Retinal pigment epithelial cell (primary cell): ENCODE measurements around the gene INPP4B.

Source experiments
- DNase-seq: peaks from one replicate; pipeline ENCODE4 v3.0.0-alpha.2; 2010; ENCODE audit warnings: low read depth
- H3K4me3 ChIP-seq: 2 replicates; pipeline ENCODE4 v1.5.1; 2011; ENCODE audit warnings: mild to moderate bottlenecking, low read length, control low read depth, moderate library complexity
- TF ChIP-seq, protein P1 (sequence below): conservative IDR thresholded peaks from 2 replicates; pipeline ENCODE4 v1.5.1; 2011; ENCODE audit warnings: low read depth, low read length, control low read depth, inconsistent platforms

The INPP4B gene

DNA sequence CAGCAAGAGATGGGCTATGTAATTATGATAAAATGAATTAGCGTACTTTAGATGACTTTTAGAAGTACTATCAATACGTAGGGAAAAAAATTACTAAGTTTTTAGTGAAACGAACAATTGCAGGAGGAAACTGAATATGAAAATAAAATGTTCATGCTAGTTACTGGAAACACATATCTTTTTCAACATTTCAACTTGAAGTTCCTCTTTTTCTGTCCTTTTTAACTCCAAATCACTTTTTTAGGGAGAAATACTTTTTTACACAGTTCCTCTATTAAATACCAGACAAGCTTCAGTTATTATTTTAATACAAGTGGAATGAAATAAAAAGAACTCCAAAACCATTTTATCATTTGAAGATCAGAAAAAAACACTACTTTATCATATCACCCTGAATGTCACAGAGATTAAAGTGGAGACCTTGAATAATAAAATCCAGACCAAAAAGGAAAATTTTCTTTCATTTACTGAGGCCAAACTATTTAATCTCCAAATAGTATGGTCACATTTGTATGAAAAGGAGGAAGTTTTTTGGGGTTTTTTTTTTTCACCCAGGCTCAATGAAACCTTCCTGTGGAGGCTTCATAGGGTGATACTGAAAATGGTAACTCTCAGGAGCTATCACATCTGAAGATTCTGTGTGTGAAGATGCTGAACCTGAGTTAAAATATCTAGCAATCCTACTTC is 306.2 kb downstream of the INPP4B start:
- H3K4me3 ChIP-seq: no peak overlapping the region
- TF ChIP-seq, protein P1, sequence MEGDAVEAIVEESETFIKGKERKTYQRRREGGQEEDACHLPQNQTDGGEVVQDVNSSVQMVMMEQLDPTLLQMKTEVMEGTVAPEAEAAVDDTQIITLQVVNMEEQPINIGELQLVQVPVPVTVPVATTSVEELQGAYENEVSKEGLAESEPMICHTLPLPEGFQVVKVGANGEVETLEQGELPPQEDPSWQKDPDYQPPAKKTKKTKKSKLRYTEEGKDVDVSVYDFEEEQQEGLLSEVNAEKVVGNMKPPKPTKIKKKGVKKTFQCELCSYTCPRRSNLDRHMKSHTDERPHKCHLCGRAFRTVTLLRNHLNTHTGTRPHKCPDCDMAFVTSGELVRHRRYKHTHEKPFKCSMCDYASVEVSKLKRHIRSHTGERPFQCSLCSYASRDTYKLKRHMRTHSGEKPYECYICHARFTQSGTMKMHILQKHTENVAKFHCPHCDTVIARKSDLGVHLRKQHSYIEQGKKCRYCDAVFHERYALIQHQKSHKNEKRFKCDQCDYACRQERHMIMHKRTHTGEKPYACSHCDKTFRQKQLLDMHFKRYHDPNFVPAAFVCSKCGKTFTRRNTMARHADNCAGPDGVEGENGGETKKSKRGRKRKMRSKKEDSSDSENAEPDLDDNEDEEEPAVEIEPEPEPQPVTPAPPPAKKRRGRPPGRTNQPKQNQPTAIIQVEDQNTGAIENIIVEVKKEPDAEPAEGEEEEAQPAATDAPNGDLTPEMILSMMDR: no peak
- DNase-seq: no peak

DNA sequence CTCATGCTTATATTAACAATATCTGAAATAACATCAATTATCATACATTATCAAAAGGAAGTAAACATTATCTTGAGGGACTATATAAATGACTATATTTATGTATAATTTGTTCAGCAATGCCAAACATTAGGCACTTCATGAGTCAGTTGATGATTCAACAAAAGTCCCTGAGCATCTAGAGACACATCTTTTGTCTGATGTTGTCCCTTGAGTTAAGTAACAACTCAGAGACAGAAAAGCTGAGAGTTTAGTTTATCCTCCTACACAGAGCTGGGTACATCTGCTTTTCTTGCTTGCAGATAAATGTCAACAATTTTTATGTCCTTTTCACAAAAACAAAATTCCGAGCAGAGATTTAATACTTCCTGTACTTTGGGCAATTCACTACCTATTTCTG is 311.1 kb downstream of the INPP4B start:
- no peak overlapping the region for H3K4me3 ChIP-seq
- TF ChIP-seq, protein P1: no peak
- no peak for DNase-seq

DNA sequence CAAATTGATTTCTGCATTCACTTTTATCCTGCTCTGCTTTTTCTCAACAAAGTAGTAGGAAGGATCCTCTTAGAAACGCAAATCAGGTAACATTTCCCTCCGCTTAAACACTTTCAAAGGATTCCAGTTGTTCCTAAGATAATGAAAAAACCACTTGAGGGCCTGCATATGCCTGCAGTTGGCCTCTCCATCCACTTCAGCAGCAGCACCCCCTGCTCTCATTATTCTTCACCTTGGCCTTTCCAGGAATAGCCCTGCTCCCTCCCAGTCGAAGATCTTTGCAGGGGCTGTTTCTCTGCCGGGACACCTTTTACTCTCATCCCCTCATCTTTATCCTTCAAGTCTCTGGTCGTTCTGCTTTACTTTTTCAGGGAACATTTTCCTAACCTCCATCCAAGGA is 314.0 kb downstream of the INPP4B start:
- no peak for DNase-seq
- H3K4me3 ChIP-seq: no peak overlapping the region
- TF ChIP-seq, protein P1: no peak

DNA sequence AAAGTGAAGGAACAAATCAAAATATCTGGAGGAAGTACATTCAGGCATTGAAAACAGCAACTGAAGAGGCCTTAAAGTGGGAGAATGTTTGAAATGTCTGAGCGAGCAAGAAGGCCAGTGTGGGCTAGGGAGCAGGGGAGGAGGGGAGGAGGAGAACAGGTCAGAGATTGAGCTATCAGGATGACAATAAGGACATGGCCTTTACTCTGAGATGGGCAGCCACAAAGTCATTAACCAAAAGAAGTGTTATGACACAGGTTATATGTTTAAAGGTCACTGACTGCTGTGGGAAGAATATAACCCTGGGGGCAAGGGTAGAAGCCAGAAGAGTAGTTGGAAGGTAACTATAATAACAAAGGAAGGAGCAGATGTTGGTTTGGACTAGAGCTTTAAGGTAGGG is 315.4 kb downstream of the INPP4B start:
- no peak overlapping the region for H3K4me3 ChIP-seq
- TF ChIP-seq, protein P1: no peak
- no peak for DNase-seq

DNA sequence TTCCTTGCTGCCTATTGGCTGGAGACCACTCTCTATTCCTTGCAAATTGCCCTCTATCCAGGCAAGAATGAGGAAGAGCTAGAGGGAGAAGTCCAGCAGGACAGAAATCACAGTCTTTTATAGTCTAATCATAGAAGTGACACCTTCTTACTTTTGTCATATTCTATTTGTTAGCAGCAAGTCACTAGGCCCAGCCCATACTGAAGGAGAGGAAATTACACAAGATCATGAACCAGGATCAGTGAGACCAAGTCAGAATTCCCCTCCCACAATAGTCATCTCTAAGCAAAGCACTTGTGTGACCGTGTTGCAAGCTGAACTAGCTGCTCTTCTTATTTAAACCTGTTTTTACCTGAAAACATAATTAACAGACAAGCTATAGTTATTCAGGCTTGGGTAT is 317.7 kb downstream of the INPP4B start:
- TF ChIP-seq, protein P1: no peak
- H3K4me3 ChIP-seq: no peak overlapping the region
- DNase-seq: no peak

DNA sequence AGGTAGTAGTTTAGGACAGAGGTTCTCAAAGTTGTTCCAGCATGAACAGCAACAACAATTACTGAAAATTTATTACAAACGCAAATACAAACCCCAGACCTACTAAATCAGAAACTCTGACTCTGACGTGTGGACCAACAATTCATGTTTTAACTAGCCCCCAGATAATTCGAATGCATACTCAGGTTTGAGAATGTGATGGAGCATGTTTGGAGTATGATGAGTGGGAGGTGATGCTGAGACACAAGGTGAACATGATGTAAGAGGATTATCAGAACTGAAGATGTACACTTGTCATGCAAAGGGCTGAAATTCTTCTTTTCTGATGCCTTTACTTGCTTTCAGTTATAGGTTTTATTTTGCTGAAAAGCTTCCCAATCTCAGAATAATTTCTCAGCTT is 323.0 kb downstream of the INPP4B start:
- no peak for DNase-seq
- TF ChIP-seq, protein P1: no peak
- H3K4me3 ChIP-seq: no peak overlapping the region

DNA sequence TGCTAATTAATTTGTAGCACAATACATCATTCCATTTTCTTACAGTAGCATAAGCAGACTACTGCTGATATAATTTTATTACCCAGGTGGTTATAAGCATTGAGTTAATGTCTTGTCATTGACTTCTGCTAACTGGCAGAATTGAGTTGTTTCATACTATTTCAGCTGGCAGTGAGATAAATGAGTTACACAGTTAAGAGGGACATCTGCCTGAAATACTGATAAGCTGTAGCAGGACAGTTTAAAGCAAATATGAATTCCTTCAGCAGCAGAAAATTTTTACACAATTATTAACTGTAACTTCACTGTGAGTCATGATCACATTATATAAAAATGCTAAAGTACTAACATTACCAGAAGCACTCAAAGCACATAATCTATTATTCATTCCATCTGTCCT is 326.8 kb downstream of the INPP4B start:
- no peak for DNase-seq
- TF ChIP-seq, protein P1: no peak
- no peak overlapping the region for H3K4me3 ChIP-seq
